GM12875 (cell line): ENCODE results near the gene MPZL1.

Experiments used
- H3K4me3 ChIP-seq: one replicate; pipeline ENCODE4 v1.5.1; 2011; ENCODE audit warnings: low read depth, low read length, control low read depth
- TF ChIP-seq, protein P1 (sequence below): IDR thresholded peaks from 2 replicates; pipeline ENCODE4 v1.5.1; 2011; ENCODE audit warnings: low read depth, mild to moderate bottlenecking, control low read depth, inconsistent platforms, low read length, moderate library complexity, borderline replicate concordance; ENCODE audit not compliant: insufficient read depth

Gene MPZL1

DNA sequence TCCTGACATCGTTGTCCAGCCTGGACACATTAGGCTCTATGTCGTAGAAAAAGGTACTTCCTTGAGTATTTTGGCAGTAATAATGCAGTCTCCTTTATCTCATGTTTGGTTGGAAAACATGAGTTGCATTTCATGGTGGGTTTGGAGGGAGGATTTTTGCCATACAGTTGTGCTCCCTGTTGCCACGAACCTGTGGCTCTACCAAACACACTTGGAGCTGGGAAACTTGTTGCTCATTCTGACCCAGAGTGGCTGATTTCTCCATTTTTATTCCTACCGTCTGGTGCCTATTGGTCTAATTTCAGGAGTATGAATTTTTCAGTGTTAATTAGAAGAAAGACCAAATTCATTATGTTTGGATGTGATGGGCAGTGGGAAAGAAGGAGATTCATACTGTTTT lies 50.7 kb downstream of the MPZL1 start:
- TF ChIP-seq, protein P1, sequence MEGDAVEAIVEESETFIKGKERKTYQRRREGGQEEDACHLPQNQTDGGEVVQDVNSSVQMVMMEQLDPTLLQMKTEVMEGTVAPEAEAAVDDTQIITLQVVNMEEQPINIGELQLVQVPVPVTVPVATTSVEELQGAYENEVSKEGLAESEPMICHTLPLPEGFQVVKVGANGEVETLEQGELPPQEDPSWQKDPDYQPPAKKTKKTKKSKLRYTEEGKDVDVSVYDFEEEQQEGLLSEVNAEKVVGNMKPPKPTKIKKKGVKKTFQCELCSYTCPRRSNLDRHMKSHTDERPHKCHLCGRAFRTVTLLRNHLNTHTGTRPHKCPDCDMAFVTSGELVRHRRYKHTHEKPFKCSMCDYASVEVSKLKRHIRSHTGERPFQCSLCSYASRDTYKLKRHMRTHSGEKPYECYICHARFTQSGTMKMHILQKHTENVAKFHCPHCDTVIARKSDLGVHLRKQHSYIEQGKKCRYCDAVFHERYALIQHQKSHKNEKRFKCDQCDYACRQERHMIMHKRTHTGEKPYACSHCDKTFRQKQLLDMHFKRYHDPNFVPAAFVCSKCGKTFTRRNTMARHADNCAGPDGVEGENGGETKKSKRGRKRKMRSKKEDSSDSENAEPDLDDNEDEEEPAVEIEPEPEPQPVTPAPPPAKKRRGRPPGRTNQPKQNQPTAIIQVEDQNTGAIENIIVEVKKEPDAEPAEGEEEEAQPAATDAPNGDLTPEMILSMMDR, result no peak
- H3K4me3 ChIP-seq, result no peak overlapping the region

- TF ChIP-seq, protein P1, result no peak
- H3K4me3 ChIP-seq, result no peak overlapping the region
These were observed 51.7 kb downstream of the MPZL1 start for GRCh38 chr1:167773516-167773915.

- no peak overlapping the region for H3K4me3 ChIP-seq
- TF ChIP-seq, protein P1, result no peak
These were observed 52.9 kb downstream of the MPZL1 start for GRCh38 chr1:167774710-167775109.

GRCh38 chr1:167775178-167775577 lies 53.4 kb downstream of the MPZL1 start:
- TF ChIP-seq, protein P1, result no peak
- no peak overlapping the region for H3K4me3 ChIP-seq

DNA sequence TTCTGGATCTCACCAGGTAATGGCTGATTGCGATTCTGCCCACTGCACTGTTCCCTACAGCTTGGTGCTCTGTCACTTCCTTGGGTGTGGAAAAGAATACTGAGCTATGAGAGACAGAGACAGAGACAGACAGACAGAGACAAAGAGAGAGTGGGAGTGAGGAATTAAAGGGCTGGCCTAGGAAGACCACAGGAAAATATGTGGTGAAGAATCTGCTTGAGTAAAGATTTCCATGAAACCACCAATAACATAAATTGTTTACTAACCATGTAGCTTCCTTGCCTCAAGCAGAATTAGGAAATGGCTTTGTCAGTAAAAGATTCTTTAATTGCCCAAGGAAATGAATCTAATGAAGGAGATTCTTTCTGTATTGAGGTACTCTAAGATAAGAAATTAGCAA lies 54.4 kb downstream of the MPZL1 start:
- TF ChIP-seq, protein P1, result no peak
- no peak overlapping the region for H3K4me3 ChIP-seq

GRCh38 chr1:167776616-167777268 lies 55.0 kb downstream of the MPZL1 start:
- TF ChIP-seq, protein P1, result no peak
- no peak overlapping the region for H3K4me3 ChIP-seq

GRCh38 chr1:167777269-167777650 lies 55.5 kb downstream of the MPZL1 start:
- H3K4me3 ChIP-seq, result no peak overlapping the region

More at GRCh38 chr1:167777269-167777650, 55.5 kb downstream of the MPZL1 start:
- TF ChIP-seq, protein P1, result no peak
